Measurements from ENCODE around the gene NCAPG. TPM values are rescaled to one million over a fixed set of nuclear protein-coding genes. Genes with fewer than 3 reads are reported as not detected.

NCAPG gene, protein sequence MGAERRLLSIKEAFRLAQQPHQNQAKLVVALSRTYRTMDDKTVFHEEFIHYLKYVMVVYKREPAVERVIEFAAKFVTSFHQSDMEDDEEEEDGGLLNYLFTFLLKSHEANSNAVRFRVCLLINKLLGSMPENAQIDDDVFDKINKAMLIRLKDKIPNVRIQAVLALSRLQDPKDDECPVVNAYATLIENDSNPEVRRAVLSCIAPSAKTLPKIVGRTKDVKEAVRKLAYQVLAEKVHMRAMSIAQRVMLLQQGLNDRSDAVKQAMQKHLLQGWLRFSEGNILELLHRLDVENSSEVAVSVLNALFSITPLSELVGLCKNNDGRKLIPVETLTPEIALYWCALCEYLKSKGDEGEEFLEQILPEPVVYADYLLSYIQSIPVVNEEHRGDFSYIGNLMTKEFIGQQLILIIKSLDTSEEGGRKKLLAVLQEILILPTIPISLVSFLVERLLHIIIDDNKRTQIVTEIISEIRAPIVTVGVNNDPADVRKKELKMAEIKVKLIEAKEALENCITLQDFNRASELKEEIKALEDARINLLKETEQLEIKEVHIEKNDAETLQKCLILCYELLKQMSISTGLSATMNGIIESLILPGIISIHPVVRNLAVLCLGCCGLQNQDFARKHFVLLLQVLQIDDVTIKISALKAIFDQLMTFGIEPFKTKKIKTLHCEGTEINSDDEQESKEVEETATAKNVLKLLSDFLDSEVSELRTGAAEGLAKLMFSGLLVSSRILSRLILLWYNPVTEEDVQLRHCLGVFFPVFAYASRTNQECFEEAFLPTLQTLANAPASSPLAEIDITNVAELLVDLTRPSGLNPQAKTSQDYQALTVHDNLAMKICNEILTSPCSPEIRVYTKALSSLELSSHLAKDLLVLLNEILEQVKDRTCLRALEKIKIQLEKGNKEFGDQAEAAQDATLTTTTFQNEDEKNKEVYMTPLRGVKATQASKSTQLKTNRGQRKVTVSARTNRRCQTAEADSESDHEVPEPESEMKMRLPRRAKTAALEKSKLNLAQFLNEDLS
- total RNA-seq, result 3.6 and 5.4 TPM in 2 replicates

GRCh38 chr4:17810260-17811077 is at the start of gene NCAPG, which contains the start of gene DCAF16:
TSS of gene NCAPG (plus strand) at chr4:17810979. CDS start at chr4:17811078, 99 bp downstream.
TSS of gene DCAF16 (minus strand) at chr4:17810757. CDS start at chr4:17804141, 6,616 bp downstream.

GRCh38 chr4:17781300-17782287 is 29.2 kb upstream of the NCAPG start, which contains the start of gene FAM184B:
TSS of gene FAM184B (minus strand) at chr4:17781621. CDS start at chr4:17781299, 322 bp downstream.

Other genes starting within 250 kb of the NCAPG start
- gene LAP3, start 233.8 kb upstream of the NCAPG start, total RNA-seq, result 82.3 TPM in 2 replicates
- gene MED28, start 196.3 kb upstream of the NCAPG start, total RNA-seq, result 12.6 and 13.6 TPM in 2 replicates
- under 0.01 TPM in 2 replicates for gene FAM184B, start 29.4 kb upstream of the NCAPG start, total RNA-seq
- gene DCAF16, start 222 bp upstream of the NCAPG start, total RNA-seq, result 28.4 and 29.5 TPM in 2 replicates
- gene LCORL, start 210.8 kb downstream of the NCAPG start, total RNA-seq, result 15.9 and 18.8 TPM in 2 replicates